GM23248 (cell line): ENCODE data around the gene METTL9.

Experiments
- EZH2 ChIP-seq: fragments of 200-600 bp; sonication (generic); IDR thresholded peaks from 2 replicates; pipeline ENCODE4 v1.6.1; 2018; ENCODE audit warnings: antibody characterized with exemption, mild to moderate bottlenecking; ENCODE audit not compliant: insufficient read depth, poor library complexity, severe bottlenecking
- EZH2phosphoT487 ChIP-seq: fragments of 200-600 bp; sonication (generic); IDR thresholded peaks from 2 replicates; pipeline ENCODE4 v1.6.1; 2018; ENCODE audit warnings: antibody characterized with exemption, moderate library complexity, mild to moderate bottlenecking, low read depth; ENCODE audit not compliant: insufficient read depth

DNA sequence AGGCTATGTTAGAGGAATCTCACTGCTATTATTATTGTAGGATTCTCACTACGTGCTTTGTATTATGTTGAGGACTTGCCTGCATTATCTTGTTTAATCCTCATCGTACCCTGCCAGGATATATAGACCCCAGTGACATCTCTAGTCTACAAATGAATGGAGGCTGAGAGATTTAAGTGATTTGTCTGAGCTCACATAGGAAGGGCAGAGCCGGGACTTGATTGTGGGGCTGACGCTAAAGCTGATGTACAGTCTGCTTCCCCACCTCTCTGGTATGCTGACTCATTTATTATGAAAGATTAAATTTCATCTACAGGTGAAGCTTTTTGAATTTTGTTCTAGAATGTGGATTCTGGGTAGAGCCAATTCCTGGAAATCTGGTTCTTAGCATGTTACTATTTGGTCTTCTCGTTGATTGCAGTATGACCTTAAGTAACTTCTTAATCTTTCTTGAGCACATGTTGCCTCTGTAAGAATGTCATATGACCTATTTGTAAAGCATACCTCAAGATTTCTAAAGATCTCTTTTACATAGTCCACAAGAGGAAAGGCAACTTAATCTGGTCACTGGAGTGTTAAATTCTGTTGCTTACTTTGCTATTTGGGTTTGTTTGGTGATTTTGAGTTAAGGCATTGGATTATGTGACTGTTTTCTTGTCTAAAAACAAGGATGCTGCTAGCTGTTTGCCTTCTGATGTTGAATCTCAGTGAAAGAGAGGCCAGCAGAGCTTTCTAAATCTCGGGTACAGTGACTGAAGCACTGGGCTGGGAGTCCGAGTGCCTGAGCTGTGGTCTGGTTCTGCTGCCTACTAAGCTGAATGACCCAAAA is 12.4 kb downstream of the METTL9 start:
- TF ChIP-seq EZH2phosphoT487: no peak
- TF ChIP-seq EZH2: no peak
